Keratinocyte (primary cell): Measurements from ENCODE around the gene FASTKD3. TPM values are rescaled to one million over a fixed set of nuclear protein-coding genes. Genes with fewer than 3 reads are reported as not detected.

Source experiments
- DNase-seq: peaks from one replicate; pipeline ENCODE4 v3.0.0-alpha.2; 2011; ENCODE audit warnings: low read depth, missing footprints, low spot score
- FAIRE-seq: peaks from 2 replicates; lab custom pipeline; 2011; peaks lifted over from hg19 to GRCh38; lab: Jason Lieb, UNC
- H2AFZ ChIP-seq: 2 replicates; pipeline ENCODE4 v1.6.0; 2012; ENCODE audit warnings: low read length, control low read depth, inconsistent platforms; ENCODE audit not compliant: control insufficient read depth
- H3K27ac ChIP-seq: 2 replicates; pipeline ENCODE4 v1.5.1; 2011; ENCODE audit warnings: low read length; ENCODE audit not compliant: control insufficient read depth, insufficient read depth
- H3K27me3 ChIP-seq: 3 replicates; pipeline ENCODE4 v1.6.0; 2011; ENCODE audit warnings: low read length; ENCODE audit not compliant: control insufficient read depth, insufficient read depth; ENCODE audit errors: extremely low read depth
- H3K36me3 ChIP-seq, 2 experiments: 2 replicates in 1 of 2; 3 replicates in 1 of 2; pipeline ENCODE4 v1.5.1; 2011; ENCODE audit warnings: low read length in 2 of 2, mild to moderate bottlenecking in 1 of 2; ENCODE audit not compliant: control insufficient read depth in 2 of 2, insufficient read depth in 2 of 2; ENCODE audit errors: extremely low read depth in 1 of 2
- H3K4me1 ChIP-seq: 3 replicates; pipeline ENCODE4 v1.5.1; 2011; ENCODE audit warnings: low read length; ENCODE audit not compliant: control insufficient read depth, insufficient read depth; ENCODE audit errors: extremely low read depth
- H3K4me2 ChIP-seq: 3 replicates; pipeline ENCODE4 v1.6.0; 2011; ENCODE audit warnings: low read depth, low read length; ENCODE audit not compliant: control insufficient read depth, insufficient read depth; ENCODE audit errors: extremely low read depth
- H3K4me3 ChIP-seq, 3 experiments: fragments of 200-600 bp in 1 of 3; sonication (generic) in 1 of 3; 2 replicates in 2 of 3; 3 replicates in 1 of 3; pipeline ENCODE4 v1.5.1; 2011 to 2016; ENCODE audit warnings: low read length in 3 of 3, mild to moderate bottlenecking in 3 of 3, control low read depth in 2 of 3, inconsistent platforms in 1 of 3, low read depth in 1 of 3, mixed read lengths in 1 of 3, mixed run types in 1 of 3, moderate library complexity in 1 of 3; ENCODE audit not compliant: control insufficient read depth in 2 of 3, insufficient read depth in 2 of 3; ENCODE audit errors: extremely low read depth in 1 of 3
- H3K79me2 ChIP-seq: 2 replicates; pipeline ENCODE4 v1.6.0; 2012; ENCODE audit warnings: low read length; ENCODE audit not compliant: control insufficient read depth, insufficient read depth
- H3K9ac ChIP-seq: 3 replicates; pipeline ENCODE4 v1.6.0; 2011; ENCODE audit warnings: low read length; ENCODE audit not compliant: control insufficient read depth, insufficient read depth; ENCODE audit errors: extremely low read depth
- H3K9me1 ChIP-seq: 3 replicates; pipeline ENCODE4 v1.6.0; 2011; ENCODE audit warnings: low read length; ENCODE audit not compliant: control insufficient read depth, insufficient read depth; ENCODE audit errors: extremely low read depth
- H3K9me3 ChIP-seq: 2 replicates; pipeline ENCODE4 v1.5.1; 2012; ENCODE audit warnings: low read depth, low read length; ENCODE audit not compliant: control insufficient read depth
- H4K20me1 ChIP-seq: 3 replicates; pipeline ENCODE4 v1.6.0; 2011; ENCODE audit warnings: low read length; ENCODE audit not compliant: control insufficient read depth, insufficient read depth; ENCODE audit errors: extremely low read depth
- EZH2 ChIP-seq: IDR thresholded peaks from one replicate; pipeline ENCODE4 v1.6.1; 2012; ENCODE audit warnings: inconsistent platforms, mild to moderate bottlenecking, low read length, moderate library complexity
- dilution Hi-C: fragments of 300-500 bp; cut with MboI; formaldehyde crosslinking; loops from one replicate; pipeline ENCODE4 v1.7.0; 2020; ENCODE audit warnings: low sequenced_read_pairs; ENCODE audit not compliant: extremely low pct_ligation_motif_present
- polyA plus RNA-seq, 5 experiments: library from polyadenylated mRNA; depleted of rRNA in 3 of 5; stranded (reverse) in 3 of 5; stranded (forward) in 1 of 5; unstranded in 1 of 5; fragments of >200 nt; gene quantifications; 1 replicate in 1 of 5; 2 replicates in 3 of 5; 3 replicates in 1 of 5; pipeline versions ENCODE4 v1.2.1 to v1.2.3, GENCODE V29; 2011 to 2012; ENCODE audit warnings: missing spikeins in 2 of 5, low read depth in 1 of 5, low replicate concordance in 1 of 5
- TF ChIP-seq, protein P1 (sequence below), 3 experiments: IDR thresholded peaks in 1 of 3; conservative IDR thresholded peaks in 1 of 3; optimal IDR thresholded peaks in 1 of 3; 2 replicates in 2 of 3; 3 replicates in 1 of 3; pipeline versions ENCODE3 to v1.5.1; 2011; ENCODE audit warnings: low read length in 3 of 3, mild to moderate bottlenecking in 3 of 3, moderate library complexity in 2 of 3, control low read depth in 1 of 3, inconsistent platforms in 1 of 3; ENCODE audit not compliant: insufficient read depth in 2 of 3; ENCODE audit errors: extremely low read depth in 1 of 3

The FASTKD3 gene
- polyA plus RNA-seq, 1 donor (not counting 4 experiments of a cell fraction or from before 2014, with no cell fraction given): 13.8 TPM

- Histone ChIP-seq H3K4me2 (no peak overlapping the region), H3K36me3 (peaks cover 0 to 5% of the 10 kb centered on the region in 2 experiments), H3K9ac (no peak overlapping the region), H2AFZ (no peak overlapping the region), H3K27me3 (peaks cover 17% of the 10 kb centered on the region), H3K79me2 (no peaks in the 10 kb centered on the region), H3K4me1 (no peaks in the 10 kb centered on the region), H4K20me1 (no peaks in the 10 kb centered on the region), H3K4me3 (no peak overlapping the region), H3K9me1 (no peaks in the 10 kb centered on the region), H3K9me3 (no peaks in the 10 kb centered on the region), H3K27ac (no peak overlapping the region)
- DNase-seq: no peak
- dilution Hi-C loops: no loop called here
- TF ChIP-seq, protein P1, sequence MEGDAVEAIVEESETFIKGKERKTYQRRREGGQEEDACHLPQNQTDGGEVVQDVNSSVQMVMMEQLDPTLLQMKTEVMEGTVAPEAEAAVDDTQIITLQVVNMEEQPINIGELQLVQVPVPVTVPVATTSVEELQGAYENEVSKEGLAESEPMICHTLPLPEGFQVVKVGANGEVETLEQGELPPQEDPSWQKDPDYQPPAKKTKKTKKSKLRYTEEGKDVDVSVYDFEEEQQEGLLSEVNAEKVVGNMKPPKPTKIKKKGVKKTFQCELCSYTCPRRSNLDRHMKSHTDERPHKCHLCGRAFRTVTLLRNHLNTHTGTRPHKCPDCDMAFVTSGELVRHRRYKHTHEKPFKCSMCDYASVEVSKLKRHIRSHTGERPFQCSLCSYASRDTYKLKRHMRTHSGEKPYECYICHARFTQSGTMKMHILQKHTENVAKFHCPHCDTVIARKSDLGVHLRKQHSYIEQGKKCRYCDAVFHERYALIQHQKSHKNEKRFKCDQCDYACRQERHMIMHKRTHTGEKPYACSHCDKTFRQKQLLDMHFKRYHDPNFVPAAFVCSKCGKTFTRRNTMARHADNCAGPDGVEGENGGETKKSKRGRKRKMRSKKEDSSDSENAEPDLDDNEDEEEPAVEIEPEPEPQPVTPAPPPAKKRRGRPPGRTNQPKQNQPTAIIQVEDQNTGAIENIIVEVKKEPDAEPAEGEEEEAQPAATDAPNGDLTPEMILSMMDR (optimal IDR thresholded peaks at IDR 0.05 in 1 of 3, IDR thresholded peaks at IDR 0.05 in 1 of 3, conservative IDR thresholded peaks at IDR 0.05 in 1 of 3; ENCODE audit: extremely low read depth in 1 of 3, insufficient read depth in 2 of 3, low read length in 3 of 3): no peak
- TF ChIP-seq EZH2: no peak
- no peak for FAIRE-seq
Observed at GRCh38 chr5:7855611-7856010, 13.2 kb downstream of the FASTKD3 start.

GRCh38 chr5:7852988-7853387, 15.8 kb downstream of the FASTKD3 start:
- FAIRE-seq (no peak), DNase-seq (no peak)
- Histone ChIP-seq H3K79me2 (no peaks in the 10 kb centered on the region), H3K9me3 (no peaks in the 10 kb centered on the region), H3K4me2 (no peak overlapping the region), H3K4me1 (no peaks in the 10 kb centered on the region), H3K9ac (no peak overlapping the region), H4K20me1 (no peaks in the 10 kb centered on the region), H3K27ac (no peak overlapping the region), H3K36me3 (no peaks in the 10 kb centered on the region), H3K9me1 (no peaks in the 10 kb centered on the region), H2AFZ (no peak overlapping the region), H3K27me3 (peaks cover 30% of the 10 kb centered on the region), H3K4me3 (no peak overlapping the region)
- TF ChIP-seq, protein P1 (optimal IDR thresholded peaks at IDR 0.05 in 1 of 3, IDR thresholded peaks at IDR 0.05 in 1 of 3, conservative IDR thresholded peaks at IDR 0.05 in 1 of 3; ENCODE audit: extremely low read depth in 1 of 3, insufficient read depth in 2 of 3, low read length in 3 of 3): no peak
- no peak for TF ChIP-seq EZH2
- dilution Hi-C loops: no loop called here
